Coronary artery (tissue), 2 donors: ENCODE results near the gene SVOP.

Source experiments
- DNase-seq: peaks from one replicate; pipeline ENCODE4 v3.0.0-alpha.2; 2017; ENCODE audit warnings: low spot score
- H3K27ac ChIP-seq, 2 donors: fragments of 200-600 bp; sonication (generic); one replicate each; pipeline ENCODE4 v1.5.1; 2016 to 2019
- H3K4me3 ChIP-seq: fragments of 200-600 bp; sonication (generic); 2 replicates; pipeline ENCODE4 v1.5.1; 2016; ENCODE audit warnings: mild to moderate bottlenecking, moderate library complexity
- TF ChIP-seq, protein P1 (sequence below): fragments of 200-600 bp; sonication (generic); IDR thresholded peaks from one replicate; pipeline ENCODE4 v1.5.1; 2019; ENCODE audit warnings: antibody characterized with exemption

Gene SVOP

GRCh38 chr12:109020146-109020795 lies 597 bp downstream of the SVOP start:
- DNase-seq, result no peak
- TF ChIP-seq, protein P1, sequence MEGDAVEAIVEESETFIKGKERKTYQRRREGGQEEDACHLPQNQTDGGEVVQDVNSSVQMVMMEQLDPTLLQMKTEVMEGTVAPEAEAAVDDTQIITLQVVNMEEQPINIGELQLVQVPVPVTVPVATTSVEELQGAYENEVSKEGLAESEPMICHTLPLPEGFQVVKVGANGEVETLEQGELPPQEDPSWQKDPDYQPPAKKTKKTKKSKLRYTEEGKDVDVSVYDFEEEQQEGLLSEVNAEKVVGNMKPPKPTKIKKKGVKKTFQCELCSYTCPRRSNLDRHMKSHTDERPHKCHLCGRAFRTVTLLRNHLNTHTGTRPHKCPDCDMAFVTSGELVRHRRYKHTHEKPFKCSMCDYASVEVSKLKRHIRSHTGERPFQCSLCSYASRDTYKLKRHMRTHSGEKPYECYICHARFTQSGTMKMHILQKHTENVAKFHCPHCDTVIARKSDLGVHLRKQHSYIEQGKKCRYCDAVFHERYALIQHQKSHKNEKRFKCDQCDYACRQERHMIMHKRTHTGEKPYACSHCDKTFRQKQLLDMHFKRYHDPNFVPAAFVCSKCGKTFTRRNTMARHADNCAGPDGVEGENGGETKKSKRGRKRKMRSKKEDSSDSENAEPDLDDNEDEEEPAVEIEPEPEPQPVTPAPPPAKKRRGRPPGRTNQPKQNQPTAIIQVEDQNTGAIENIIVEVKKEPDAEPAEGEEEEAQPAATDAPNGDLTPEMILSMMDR, result no peak
- H3K27ac ChIP-seq, result no peak overlapping the region
- no peak overlapping the region for H3K4me3 ChIP-seq

GRCh38 chr12:109018296-109018695 lies 2.6 kb downstream of the SVOP start:
- H3K27ac ChIP-seq, result no peak overlapping the region
- H3K4me3 ChIP-seq, result no peak overlapping the region
- TF ChIP-seq, protein P1, result no peak
- DNase-seq, result no peak

DNA sequence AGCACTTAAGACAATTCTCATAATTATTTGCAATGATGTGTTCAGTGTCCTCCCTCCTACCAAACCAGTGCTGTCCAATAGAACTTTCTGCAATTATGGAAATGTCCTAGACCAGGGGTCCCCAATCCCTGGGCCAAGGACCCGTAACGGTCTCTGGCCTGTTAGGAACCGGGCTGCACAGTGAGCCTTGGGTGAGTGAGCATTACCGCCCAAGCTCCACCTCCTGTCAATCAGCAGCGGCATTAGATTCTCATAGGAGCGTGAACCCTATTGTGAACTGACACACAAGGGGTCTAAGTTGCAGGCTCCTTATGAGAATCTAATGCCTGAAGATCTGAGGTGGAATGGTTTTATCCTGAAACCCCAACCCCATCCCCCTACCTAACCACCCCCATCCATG lies 3.9 kb downstream of the SVOP start:
- DNase-seq, result no peak
- Histone ChIP-seq H3K27ac (no peak overlapping the region), H3K4me3 (no peak overlapping the region)
- TF ChIP-seq, protein P1, result no peak

- DNase-seq, result no peak
- H3K4me3 ChIP-seq, result no peak overlapping the region
- TF ChIP-seq, protein P1, result no peak
- no peak overlapping the region for H3K27ac ChIP-seq
These were observed 4.9 kb downstream of the SVOP start for GRCh38 chr12:109016016-109016415.

DNA sequence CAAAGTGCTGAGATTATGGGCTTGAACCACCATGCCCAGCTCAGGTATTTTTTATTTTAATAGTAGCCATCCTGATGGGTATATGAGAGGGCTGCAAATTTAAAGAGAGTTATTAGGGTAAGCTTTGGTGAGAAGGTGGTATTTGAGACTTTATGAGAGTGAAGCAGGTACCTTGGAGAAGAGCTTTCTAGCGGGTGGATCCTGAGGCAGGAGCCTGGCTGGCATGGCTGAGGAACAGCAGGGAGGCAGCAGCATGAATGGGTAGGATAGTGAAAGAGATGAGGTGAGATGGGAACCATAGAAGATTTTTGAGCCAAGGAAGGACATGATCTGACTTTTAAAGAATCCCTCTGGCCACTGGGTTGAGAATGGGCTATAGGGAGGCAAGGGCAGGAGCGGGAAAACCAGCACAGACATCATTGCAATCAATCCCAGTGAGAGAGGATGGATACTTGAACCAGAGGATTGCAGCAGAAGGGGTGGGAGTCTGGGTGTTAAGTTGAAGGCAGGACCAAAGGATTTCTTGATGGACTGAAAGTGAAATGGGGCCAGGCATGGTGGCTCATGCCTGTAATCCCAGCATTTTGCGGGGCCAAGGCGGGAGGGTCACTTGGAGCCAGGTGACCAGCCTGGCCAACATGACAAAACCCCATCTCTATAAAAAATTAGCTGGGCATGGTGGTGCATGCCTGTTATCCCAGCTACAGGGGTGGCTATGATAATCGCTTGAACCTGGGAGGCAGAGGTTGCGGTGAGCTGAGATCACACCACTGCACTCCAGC lies 5.7 kb downstream of the SVOP start:
- no peak for DNase-seq
- no peak overlapping the region for H3K4me3 ChIP-seq
- no peak overlapping the region for H3K27ac ChIP-seq
- TF ChIP-seq, protein P1, result no peak

DNA sequence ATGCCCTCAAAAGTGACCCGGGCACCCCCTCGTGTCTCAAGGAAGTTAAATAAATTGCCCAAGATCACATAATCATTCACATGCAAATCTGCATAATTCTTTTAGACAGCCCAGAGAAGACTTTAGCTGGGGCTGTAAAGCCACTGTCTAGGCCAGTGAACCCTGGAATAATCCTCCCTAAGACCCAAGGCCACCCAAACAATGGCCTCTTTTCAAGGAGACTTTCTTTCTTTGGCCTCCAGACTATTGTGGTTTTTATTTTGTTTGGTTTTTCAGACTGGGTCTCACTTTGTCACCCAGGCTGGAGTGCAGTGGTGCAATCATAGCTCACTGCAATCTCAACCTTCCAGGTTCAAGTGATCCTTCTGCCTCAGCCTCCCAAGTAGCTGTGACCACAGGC lies 10.6 kb downstream of the SVOP start:
- DNase-seq, result no peak
- H3K27ac ChIP-seq, result no peak overlapping the region
- no peak overlapping the region for H3K4me3 ChIP-seq
- TF ChIP-seq, protein P1, result no peak

- H3K27ac ChIP-seq, result no peak overlapping the region
- TF ChIP-seq, protein P1, result no peak
- H3K4me3 ChIP-seq, result no peak overlapping the region
- DNase-seq, result no peak
These were observed 11.1 kb downstream of the SVOP start for GRCh38 chr12:109009766-109010165.
